Activated CD8-positive, alpha-beta memory T cell treated with anti-CD3 and anti-CD28 coated beads, Interleukin-2, amount 50 U/mL, for 24 hours (primary cell): ENCODE data around the gene ACSS1.

Source experiments
- DNase-seq: peaks from one replicate; pipeline ENCODE4 v3.0.0-alpha.2; 2020; ENCODE audit errors: extremely low read depth

Gene ACSS1

GRCh38 chr20:25078662-25079061 lies 20.7 kb upstream of the ACSS1 start:
- DNase-seq = no peak

GRCh38 chr20:25077610-25078169 lies 19.8 kb upstream of the ACSS1 start:
- DNase-seq = no peak

- no peak for DNase-seq
Observed at GRCh38 chr20:25076731-25077609, 19.0 kb upstream of the ACSS1 start.

- DNase-seq = no peak
Observed at GRCh38 chr20:25076201-25076600, 18.3 kb upstream of the ACSS1 start.

- DNase-seq = no peak
Observed at GRCh38 chr20:25073544-25073943, 15.6 kb upstream of the ACSS1 start.

GRCh38 chr20:25072226-25072811 lies 14.4 kb upstream of the ACSS1 start:
- DNase-seq = no peak

GRCh38 chr20:25071734-25072133 lies 13.8 kb upstream of the ACSS1 start:
- no peak for DNase-seq

GRCh38 chr20:25070821-25071473 lies 13.0 kb upstream of the ACSS1 start:
- no peak for DNase-seq

GRCh38 chr20:25067102-25067987 lies 9.4 kb upstream of the ACSS1 start:
- no peak for DNase-seq

GRCh38 chr20:25066386-25066785 lies 8.4 kb upstream of the ACSS1 start:
- no peak for DNase-seq

GRCh38 chr20:25065625-25066338 lies 7.8 kb upstream of the ACSS1 start:
- no peak for DNase-seq

- DNase-seq = no peak
Observed at GRCh38 chr20:25065072-25065624, 7.2 kb upstream of the ACSS1 start.

- no peak for DNase-seq
Observed at GRCh38 chr20:25064561-25065071, 6.7 kb upstream of the ACSS1 start.

GRCh38 chr20:25063981-25064380 lies 6.0 kb upstream of the ACSS1 start:
- no peak for DNase-seq

- DNase-seq = no peak
Observed at GRCh38 chr20:25063546-25063945, 5.6 kb upstream of the ACSS1 start.

GRCh38 chr20:25062841-25063240 lies 4.9 kb upstream of the ACSS1 start:
- DNase-seq = no peak

- no peak for DNase-seq
Observed at GRCh38 chr20:25061821-25062530, 4.0 kb upstream of the ACSS1 start.

- DNase-seq = no peak
Observed at GRCh38 chr20:25061103-25061799, 3.3 kb upstream of the ACSS1 start.

GRCh38 chr20:25059866-25060465 lies 2.0 kb upstream of the ACSS1 start:
- DNase-seq = no peak
